Measurements from ENCODE around the gene WFDC10B. TPM values are rescaled to one million over a fixed set of nuclear protein-coding genes. Genes with fewer than 3 reads are reported as not detected.
A peak's percentile ranks its signal among the peaks of the same experiment; 100 is the strongest.
"Not testable (repeated sequence)": the region's sequence is repeated elsewhere in the genome, so short reads cannot be mapped to it uniquely, and the experiment has no call there.

WFDC10B gene
- total RNA-seq, 1 experiment from 2014 or later = 0.42 TPM

DNA sequence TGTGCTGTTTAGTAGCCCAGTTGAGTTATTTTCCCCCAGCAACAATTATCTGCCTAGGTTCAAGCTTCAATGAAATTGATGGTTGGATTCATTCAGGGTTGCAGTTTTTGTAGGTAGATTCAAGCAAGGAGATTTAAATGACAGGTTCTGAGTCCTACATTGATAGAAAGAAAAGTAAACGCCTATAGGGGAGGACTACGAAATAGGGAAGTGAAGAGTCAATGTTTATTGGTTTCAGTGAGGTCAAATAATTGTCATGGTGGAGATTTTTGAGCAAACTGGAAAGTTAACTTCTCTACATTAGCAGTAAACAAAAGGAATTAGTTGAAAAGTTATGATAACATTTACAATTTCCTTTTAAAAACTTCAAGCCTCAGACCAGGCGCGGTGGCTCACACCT, 3.7 kb downstream of the WFDC10B start:
- no peak overlapping the region for H3K27ac Mint-ChIP-seq
- ChIA-PET POLR2A (no interaction called here), CTCF (no interaction called here)
- ATAC-seq (no peak), DNase-seq (ENCODE audit: low spot score) (no peak)
- H3K4me3 Mint-ChIP-seq = no peak overlapping the region
- peaks cover 10% of the 10 kb centered on the region for H3K4me1 Mint-ChIP-seq
- peaks cover 3% of the 10 kb centered on the region; the same call in 1 of the 2 replicates for H3K36me3 Mint-ChIP-seq
- peaks cover 14% of the 10 kb centered on the region for H3K9me3 Mint-ChIP-seq
- no peaks in the 10 kb centered on the region for H3K27me3 Mint-ChIP-seq (ENCODE audit: low read depth)
- TF ChIP-seq PRRX2 (CRISPR knock-in tag; IDR thresholded peaks at IDR 0.05) (no peak), NR3C1 (CRISPR knock-in tag; conservative IDR thresholded peaks at IDR 0.05; ENCODE audit: low read depth) (no peak), ZNF416 (CRISPR knock-in tag; IDR thresholded peaks at IDR 0.05) (no peak), ZNF396 (CRISPR knock-in tag; IDR thresholded peaks at IDR 0.05; ENCODE audit: borderline replicate concordance) (no peak)
- TF ChIP-seq, protein P1, sequence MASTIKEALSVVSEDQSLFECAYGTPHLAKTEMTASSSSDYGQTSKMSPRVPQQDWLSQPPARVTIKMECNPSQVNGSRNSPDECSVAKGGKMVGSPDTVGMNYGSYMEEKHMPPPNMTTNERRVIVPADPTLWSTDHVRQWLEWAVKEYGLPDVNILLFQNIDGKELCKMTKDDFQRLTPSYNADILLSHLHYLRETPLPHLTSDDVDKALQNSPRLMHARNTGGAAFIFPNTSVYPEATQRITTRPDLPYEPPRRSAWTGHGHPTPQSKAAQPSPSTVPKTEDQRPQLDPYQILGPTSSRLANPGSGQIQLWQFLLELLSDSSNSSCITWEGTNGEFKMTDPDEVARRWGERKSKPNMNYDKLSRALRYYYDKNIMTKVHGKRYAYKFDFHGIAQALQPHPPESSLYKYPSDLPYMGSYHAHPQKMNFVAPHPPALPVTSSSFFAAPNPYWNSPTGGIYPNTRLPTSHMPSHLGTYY (CRISPR knock-in tag; IDR thresholded peaks at IDR 0.05) = no peak
- TF ChIP-seq, protein P2, sequence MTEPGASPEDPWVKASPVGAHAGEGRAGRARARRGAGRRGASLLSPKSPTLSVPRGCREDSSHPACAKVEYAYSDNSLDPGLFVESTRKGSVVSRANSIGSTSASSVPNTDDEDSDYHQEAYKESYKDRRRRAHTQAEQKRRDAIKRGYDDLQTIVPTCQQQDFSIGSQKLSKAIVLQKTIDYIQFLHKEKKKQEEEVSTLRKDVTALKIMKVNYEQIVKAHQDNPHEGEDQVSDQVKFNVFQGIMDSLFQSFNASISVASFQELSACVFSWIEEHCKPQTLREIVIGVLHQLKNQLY (CRISPR knock-in tag; IDR thresholded peaks at IDR 0.05) = no peak

DNA sequence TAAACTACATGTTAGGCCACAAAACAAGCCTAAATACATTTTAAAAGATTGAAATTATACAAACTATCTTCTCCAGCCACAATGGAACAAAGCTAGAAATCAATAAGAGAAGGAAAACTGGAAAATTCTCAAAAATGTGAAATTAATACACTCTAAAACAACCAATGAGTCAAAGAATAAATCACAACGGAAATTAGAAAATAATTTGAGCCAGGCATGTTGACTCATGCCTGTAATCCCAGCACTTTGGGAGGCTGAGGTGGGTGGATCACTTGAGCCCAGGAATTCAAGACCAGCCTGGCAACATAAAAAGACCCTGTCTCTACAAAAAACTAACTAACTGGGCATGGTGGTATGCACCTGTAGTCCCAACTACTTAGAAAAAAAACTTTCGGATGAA, 9.3 kb downstream of the WFDC10B start:
- Mint-ChIP-seq H3K4me1 (no peaks in the 10 kb centered on the region), H3K27me3 (ENCODE audit: low read depth) (peaks cover 3% of the 10 kb centered on the region), H3K36me3 (peaks cover 36% of the 10 kb centered on the region), H3K9me3 (peaks cover 39% of the 10 kb centered on the region), H3K4me3 (no peak overlapping the region), H3K27ac (no peak overlapping the region)
- TF ChIP-seq, protein P3, sequence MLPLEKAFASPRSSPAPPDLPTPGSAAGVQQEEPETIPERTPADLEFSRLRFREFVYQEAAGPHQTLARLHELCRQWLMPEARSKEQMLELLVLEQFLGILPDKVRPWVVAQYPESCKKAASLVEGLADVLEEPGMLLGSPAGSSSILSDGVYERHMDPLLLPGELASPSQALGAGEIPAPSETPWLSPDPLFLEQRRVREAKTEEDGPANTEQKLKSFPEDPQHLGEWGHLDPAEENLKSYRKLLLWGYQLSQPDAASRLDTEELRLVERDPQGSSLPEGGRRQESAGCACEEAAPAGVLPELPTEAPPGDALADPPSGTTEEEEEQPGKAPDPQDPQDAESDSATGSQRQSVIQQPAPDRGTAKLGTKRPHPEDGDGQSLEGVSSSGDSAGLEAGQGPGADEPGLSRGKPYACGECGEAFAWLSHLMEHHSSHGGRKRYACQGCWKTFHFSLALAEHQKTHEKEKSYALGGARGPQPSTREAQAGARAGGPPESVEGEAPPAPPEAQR (CRISPR knock-in tag; IDR thresholded peaks at IDR 0.05) = no peak
- TF ChIP-seq HMGA2 (CRISPR knock-in tag; IDR thresholded peaks at IDR 0.05) (no peak), NR1H2 (CRISPR knock-in tag; IDR thresholded peaks at IDR 0.05) (no peak)
- TF ChIP-seq, protein P2 (CRISPR knock-in tag; IDR thresholded peaks at IDR 0.05) = no peak
- TF ChIP-seq, protein P4, sequence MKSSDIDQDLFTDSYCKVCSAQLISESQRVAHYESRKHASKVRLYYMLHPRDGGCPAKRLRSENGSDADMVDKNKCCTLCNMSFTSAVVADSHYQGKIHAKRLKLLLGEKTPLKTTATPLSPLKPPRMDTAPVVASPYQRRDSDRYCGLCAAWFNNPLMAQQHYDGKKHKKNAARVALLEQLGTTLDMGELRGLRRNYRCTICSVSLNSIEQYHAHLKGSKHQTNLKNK (CRISPR knock-in tag; IDR thresholded peaks at IDR 0.05) = no peak
- ChIA-PET CTCF (no interaction called here), POLR2A (no interaction called here)
- ATAC-seq = no peak
- no peak for DNase-seq (ENCODE audit: low spot score)

DNA sequence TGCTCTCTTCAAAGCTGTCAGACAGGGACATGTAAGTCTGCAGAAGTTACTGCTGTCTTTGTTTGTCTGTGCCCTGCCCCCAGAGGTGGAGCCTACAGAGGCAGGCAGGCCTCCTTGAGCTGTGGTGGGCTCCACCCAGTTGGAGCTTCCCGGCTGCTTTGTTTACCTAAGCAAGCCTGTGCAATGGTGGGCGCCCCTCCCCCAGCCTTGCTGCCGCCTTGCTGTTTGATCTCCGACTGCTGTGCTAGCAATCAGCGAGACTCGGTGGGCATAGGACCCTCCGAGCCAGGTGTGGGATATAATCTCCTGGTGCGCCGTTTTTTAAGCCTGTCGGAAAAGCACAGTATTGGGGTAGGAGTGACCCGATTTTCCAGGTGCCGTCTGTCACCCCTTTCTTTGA, 11.5 kb downstream of the WFDC10B start:
- H3K27ac Mint-ChIP-seq; POLR2A ChIA-PET; H3K4me1 Mint-ChIP-seq; CTCF ChIA-PET; ATAC-seq; H3K27me3 Mint-ChIP-seq (ENCODE audit: low read depth); H3K4me3 Mint-ChIP-seq; DNase-seq (ENCODE audit: low spot score): not testable (repeated sequence)
- peaks cover 38% of the 10 kb centered on the region for H3K36me3 Mint-ChIP-seq
- peaks cover 46% of the 10 kb centered on the region for H3K9me3 Mint-ChIP-seq

DNA sequence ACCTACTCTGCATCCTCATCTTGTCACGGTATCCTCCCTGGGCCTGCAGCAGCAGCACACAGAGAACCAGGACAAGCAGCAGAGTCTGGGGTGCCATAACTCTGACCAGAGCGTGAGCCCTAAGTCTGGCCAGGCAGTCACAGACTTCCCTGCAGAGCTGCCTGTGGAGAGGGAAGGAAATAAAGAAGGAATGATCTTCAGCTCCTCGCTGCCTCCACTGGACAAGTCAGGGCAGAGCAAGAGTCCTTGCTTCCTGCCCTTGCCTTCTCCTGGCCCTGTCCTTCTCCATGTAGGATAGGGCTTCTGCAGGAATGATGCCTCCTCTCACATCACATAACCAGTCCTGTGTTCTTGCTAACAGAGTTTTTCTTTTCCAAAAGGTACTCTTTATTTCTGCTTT, 18.9 kb downstream of the WFDC10B start:
- POLR2A ChIA-PET = no interaction called here
- H3K36me3 Mint-ChIP-seq = peaks cover 8% of the 10 kb centered on the region
- CTCF ChIA-PET = interaction anchor here (0.5 to 1.3 kb wide), 9 partner anchors 8 to 479 kb away, joined by 3 to 13 read pairs (median 3); partner anchors contain the start of genes SEMG1, WFDC10A and WFDC13
- no peak overlapping the region for H3K27ac Mint-ChIP-seq
- H3K27me3 Mint-ChIP-seq (ENCODE audit: low read depth) = peaks cover 5% of the 10 kb centered on the region; the same call in 1 of the 2 replicates
- peaks cover 34% of the 10 kb centered on the region for H3K9me3 Mint-ChIP-seq
- ATAC-seq = peak; percentile 100
- peak; percentile 43 for DNase-seq (ENCODE audit: low spot score)
- no peak overlapping the region for H3K4me3 Mint-ChIP-seq
- H3K4me1 Mint-ChIP-seq = peaks cover 7% of the 10 kb centered on the region
- TF ChIP-seq, protein P5, sequence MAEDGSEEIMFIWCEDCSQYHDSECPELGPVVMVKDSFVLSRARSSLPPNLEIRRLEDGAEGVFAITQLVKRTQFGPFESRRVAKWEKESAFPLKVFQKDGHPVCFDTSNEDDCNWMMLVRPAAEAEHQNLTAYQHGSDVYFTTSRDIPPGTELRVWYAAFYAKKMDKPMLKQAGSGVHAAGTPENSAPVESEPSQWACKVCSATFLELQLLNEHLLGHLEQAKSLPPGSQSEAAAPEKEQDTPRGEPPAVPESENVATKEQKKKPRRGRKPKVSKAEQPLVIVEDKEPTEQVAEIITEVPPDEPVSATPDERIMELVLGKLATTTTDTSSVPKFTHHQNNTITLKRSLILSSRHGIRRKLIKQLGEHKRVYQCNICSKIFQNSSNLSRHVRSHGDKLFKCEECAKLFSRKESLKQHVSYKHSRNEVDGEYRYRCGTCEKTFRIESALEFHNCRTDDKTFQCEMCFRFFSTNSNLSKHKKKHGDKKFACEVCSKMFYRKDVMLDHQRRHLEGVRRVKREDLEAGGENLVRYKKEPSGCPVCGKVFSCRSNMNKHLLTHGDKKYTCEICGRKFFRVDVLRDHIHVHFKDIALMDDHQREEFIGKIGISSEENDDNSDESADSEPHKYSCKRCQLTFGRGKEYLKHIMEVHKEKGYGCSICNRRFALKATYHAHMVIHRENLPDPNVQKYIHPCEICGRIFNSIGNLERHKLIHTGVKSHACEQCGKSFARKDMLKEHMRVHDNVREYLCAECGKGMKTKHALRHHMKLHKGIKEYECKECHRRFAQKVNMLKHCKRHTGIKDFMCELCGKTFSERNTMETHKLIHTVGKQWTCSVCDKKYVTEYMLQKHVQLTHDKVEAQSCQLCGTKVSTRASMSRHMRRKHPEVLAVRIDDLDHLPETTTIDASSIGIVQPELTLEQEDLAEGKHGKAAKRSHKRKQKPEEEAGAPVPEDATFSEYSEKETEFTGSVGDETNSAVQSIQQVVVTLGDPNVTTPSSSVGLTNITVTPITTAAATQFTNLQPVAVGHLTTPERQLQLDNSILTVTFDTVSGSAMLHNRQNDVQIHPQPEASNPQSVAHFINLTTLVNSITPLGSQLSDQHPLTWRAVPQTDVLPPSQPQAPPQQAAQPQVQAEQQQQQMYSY (CRISPR knock-in tag; IDR thresholded peaks at IDR 0.05) = no peak
- TF ChIP-seq, protein P6, sequence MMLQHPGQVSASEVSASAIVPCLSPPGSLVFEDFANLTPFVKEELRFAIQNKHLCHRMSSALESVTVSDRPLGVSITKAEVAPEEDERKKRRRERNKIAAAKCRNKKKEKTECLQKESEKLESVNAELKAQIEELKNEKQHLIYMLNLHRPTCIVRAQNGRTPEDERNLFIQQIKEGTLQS (CRISPR knock-in tag; conservative IDR thresholded peaks at IDR 0.05) = no peak
- TF ChIP-seq, protein P4 (CRISPR knock-in tag; IDR thresholded peaks at IDR 0.05) = no peak
- TF ChIP-seq, protein P7, sequence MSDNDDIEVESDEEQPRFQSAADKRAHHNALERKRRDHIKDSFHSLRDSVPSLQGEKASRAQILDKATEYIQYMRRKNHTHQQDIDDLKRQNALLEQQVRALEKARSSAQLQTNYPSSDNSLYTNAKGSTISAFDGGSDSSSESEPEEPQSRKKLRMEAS (CRISPR knock-in tag; IDR thresholded peaks at IDR 0.05) = no peak
- TF ChIP-seq ZBTB21 (CRISPR knock-in tag; IDR thresholded peaks at IDR 0.05; ENCODE audit: borderline replicate concordance) = no peak
- no peak for TF ChIP-seq ZNF263 (CRISPR knock-in tag; IDR thresholded peaks at IDR 0.05; ENCODE audit: low read depth)
- TF ChIP-seq, protein P8, sequence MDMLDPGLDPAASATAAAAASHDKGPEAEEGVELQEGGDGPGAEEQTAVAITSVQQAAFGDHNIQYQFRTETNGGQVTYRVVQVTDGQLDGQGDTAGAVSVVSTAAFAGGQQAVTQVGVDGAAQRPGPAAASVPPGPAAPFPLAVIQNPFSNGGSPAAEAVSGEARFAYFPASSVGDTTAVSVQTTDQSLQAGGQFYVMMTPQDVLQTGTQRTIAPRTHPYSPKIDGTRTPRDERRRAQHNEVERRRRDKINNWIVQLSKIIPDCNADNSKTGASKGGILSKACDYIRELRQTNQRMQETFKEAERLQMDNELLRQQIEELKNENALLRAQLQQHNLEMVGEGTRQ (CRISPR knock-in tag; IDR thresholded peaks at IDR 0.05) = no peak
- TF ChIP-seq MXD4 (CRISPR knock-in tag; IDR thresholded peaks at IDR 0.05; ENCODE audit: borderline replicate concordance) = no peak
- TF ChIP-seq SOX15 (CRISPR knock-in tag; IDR thresholded peaks at IDR 0.05) = no peak

Measured in WTC11 (cell line).